Measurements from ENCODE around the gene LTBP2. TPM values are rescaled to one million over a fixed set of nuclear protein-coding genes. Genes with fewer than 3 reads are reported as not detected.

Gene LTBP2
- total and polyA plus RNA-seq, 7 donors: 0.46 to 71.2 (median 12.1) TPM

- Histone ChIP-seq H3K36me3 (no peaks in the 10 kb centered on the region), H3K9me3 (no peaks in the 10 kb centered on the region), H3K4me3 (no peak overlapping the region), H3K27me3 (peaks cover 0 to 14% (median 5%) of the 10 kb centered on the region in 3 donors), H3K4me1 (peaks cover 0 to 2% (median 0%) of the 10 kb centered on the region in 4 donors), H3K27ac (no peak overlapping the region)
- intact Hi-C loops (cut with DNase I): no loop called here
- WGBS, 2 donors: 77 to 82% methylated on average over 3 of the region's 3 CpGs
- DNase-seq: no peak
- TF ChIP-seq POLR2AphosphoS5 (IDR thresholded peaks at IDR 0.05): no peak
- no peak for TF ChIP-seq POLR2A (IDR thresholded peaks at IDR 0.05)
- TF ChIP-seq EP300 (IDR thresholded peaks at IDR 0.05): no peak
- TF ChIP-seq CTCF (IDR thresholded peaks at IDR 0.05): no peak
These were observed 25.1 kb upstream of the LTBP2 start for GRCh38 chr14:74637178-74637550.

GRCh38 chr14:74636424-74637177 is 24.6 kb upstream of the LTBP2 start:
- Histone ChIP-seq H3K27me3 (peaks cover 0 to 14% (median 5%) of the 10 kb centered on the region in 3 donors), H3K4me1 (peaks cover 0 to 2% (median 0%) of the 10 kb centered on the region in 4 donors), H3K36me3 (no peaks in the 10 kb centered on the region), H3K9me3 (no peaks in the 10 kb centered on the region), H3K27ac (no peak overlapping the region), H3K4me3 (no peak overlapping the region)
- no peak for TF ChIP-seq POLR2AphosphoS5 (IDR thresholded peaks at IDR 0.05)
- no peak for TF ChIP-seq EP300 (IDR thresholded peaks at IDR 0.05)
- TF ChIP-seq POLR2A (IDR thresholded peaks at IDR 0.05): no peak
- TF ChIP-seq CTCF (IDR thresholded peaks at IDR 0.05): no peak
- intact Hi-C loops (cut with DNase I): no loop called here
- 78 to 88% methylated on average over 10 of the region's 10 CpGs for WGBS, 2 donors
- DNase-seq: no peak

- DNase-seq: no peak
- no peak for TF ChIP-seq POLR2A (IDR thresholded peaks at IDR 0.05)
- Histone ChIP-seq H3K27me3 (peaks cover 0 to 14% (median 5%) of the 10 kb centered on the region in 3 donors), H3K9me3 (no peaks in the 10 kb centered on the region), H3K27ac (no peak overlapping the region), H3K4me3 (no peak overlapping the region), H3K4me1 (peaks cover 0 to 2% (median 0%) of the 10 kb centered on the region in 4 donors), H3K36me3 (no peaks in the 10 kb centered on the region)
- 87 to 89% methylated on average over 3 of the region's 3 CpGs for WGBS, 2 donors
- intact Hi-C loops (cut with DNase I): no loop called here
These were observed 23.8 kb upstream of the LTBP2 start for GRCh38 chr14:74635847-74636246.

- peaks cover 0 to 2% (median 0%) of the 10 kb centered on the region in 4 donors for H3K4me1 ChIP-seq
- WGBS, 2 donors: 78 to 91% methylated on average over 2 of the region's 2 CpGs
- H3K27ac ChIP-seq: no peak overlapping the region
These were observed 22.9 kb upstream of the LTBP2 start for GRCh38 chr14:74634964-74635363.

GRCh38 chr14:74634481-74634880 is 22.4 kb upstream of the LTBP2 start:
- H3K27me3 ChIP-seq: peaks cover 0 to 5% (median 2%) of the 10 kb centered on the region in 3 donors
- H3K4me1 ChIP-seq: no peaks in the 10 kb centered on the region
- H3K27ac ChIP-seq: no peak overlapping the region
- H3K9me3 ChIP-seq: no peaks in the 10 kb centered on the region
- intact Hi-C loops (cut with DNase I): no loop called here
- no peaks in the 10 kb centered on the region for H3K36me3 ChIP-seq
- H3K4me3 ChIP-seq: no peak overlapping the region
- no peak for TF ChIP-seq EP300 (IDR thresholded peaks at IDR 0.05)
- no peak for TF ChIP-seq POLR2A (IDR thresholded peaks at IDR 0.05)
- no peak for TF ChIP-seq CTCF (IDR thresholded peaks at IDR 0.05)
- TF ChIP-seq POLR2AphosphoS5 (IDR thresholded peaks at IDR 0.05): no peak
- no peak for DNase-seq
- WGBS, 2 donors: 94 to 100% methylated on average over 1 of the region's 1 CpG

More at GRCh38 chr14:74634964-74635363, 22.9 kb upstream of the LTBP2 start:
- no peak for DNase-seq
- H3K36me3 ChIP-seq: no peaks in the 10 kb centered on the region
- no peak overlapping the region for H3K4me3 ChIP-seq
- no peaks in the 10 kb centered on the region for H3K9me3 ChIP-seq
- peaks cover 0 to 7% (median 5%) of the 10 kb centered on the region in 3 donors for H3K27me3 ChIP-seq
- TF ChIP-seq EP300 (IDR thresholded peaks at IDR 0.05) (no peak), POLR2A (IDR thresholded peaks at IDR 0.05) (no peak), POLR2AphosphoS5 (IDR thresholded peaks at IDR 0.05) (no peak)
- intact Hi-C loops (cut with DNase I): no loop called here

All from sigmoid colon (tissue), 7 donors.